ENCODE results near the gene CD44.

Gene CD44

DNA sequence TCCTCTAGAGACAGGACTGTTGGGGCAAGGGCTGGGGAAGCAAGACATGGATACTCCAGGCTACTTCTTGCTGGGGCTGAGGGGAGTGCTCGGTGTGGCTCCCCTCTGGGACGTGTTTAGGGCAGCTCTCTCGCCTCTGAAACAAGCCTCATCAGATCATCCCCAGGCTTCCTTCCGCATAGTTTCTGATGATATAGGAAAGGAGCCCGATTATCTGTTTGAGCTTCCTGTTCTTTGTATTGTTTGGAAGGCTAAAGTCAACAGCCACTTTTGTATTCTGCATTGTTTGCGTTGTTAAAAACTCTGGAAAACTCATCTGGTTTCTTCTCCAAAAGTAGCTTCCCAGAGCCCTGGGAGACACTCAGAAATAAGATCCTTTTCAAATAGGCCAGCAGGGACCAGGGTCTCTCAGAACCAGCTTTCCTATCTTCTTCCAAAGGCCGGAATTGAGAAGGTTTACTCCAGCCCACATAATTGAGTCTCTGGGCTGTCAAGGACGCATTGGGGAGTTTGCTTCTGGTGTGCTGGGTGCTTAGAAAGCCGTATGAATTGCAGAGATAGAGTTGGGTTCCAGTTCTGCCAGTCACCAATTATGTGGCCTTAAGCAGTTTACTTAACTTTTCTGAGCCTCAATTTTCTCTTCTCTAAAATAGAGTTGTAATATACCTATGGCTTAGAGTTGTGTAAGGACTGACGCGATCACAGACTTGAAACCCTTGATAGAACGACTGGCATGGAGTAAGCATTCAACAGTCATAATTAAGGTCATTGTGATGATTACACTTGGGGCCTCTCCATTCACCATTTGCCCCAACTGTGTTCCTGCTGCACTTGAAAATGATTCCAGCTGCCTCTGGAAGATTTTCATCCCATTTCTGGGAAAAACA is 19.1 kb downstream of the CD44 start:
- no peaks in the 10 kb centered on the region for H3K27me3 ChIP-seq (replicated peaks; ENCODE audit: control insufficient read depth, insufficient read depth, low read length)
- DNase-seq (ENCODE audit: extremely low read depth, insufficient read length), result no peak
- H3K4me3 ChIP-seq (replicated peaks; ENCODE audit: low read depth, low read length), result no peak overlapping the region
- TF ChIP-seq, protein P1, sequence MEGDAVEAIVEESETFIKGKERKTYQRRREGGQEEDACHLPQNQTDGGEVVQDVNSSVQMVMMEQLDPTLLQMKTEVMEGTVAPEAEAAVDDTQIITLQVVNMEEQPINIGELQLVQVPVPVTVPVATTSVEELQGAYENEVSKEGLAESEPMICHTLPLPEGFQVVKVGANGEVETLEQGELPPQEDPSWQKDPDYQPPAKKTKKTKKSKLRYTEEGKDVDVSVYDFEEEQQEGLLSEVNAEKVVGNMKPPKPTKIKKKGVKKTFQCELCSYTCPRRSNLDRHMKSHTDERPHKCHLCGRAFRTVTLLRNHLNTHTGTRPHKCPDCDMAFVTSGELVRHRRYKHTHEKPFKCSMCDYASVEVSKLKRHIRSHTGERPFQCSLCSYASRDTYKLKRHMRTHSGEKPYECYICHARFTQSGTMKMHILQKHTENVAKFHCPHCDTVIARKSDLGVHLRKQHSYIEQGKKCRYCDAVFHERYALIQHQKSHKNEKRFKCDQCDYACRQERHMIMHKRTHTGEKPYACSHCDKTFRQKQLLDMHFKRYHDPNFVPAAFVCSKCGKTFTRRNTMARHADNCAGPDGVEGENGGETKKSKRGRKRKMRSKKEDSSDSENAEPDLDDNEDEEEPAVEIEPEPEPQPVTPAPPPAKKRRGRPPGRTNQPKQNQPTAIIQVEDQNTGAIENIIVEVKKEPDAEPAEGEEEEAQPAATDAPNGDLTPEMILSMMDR (IDR thresholded peaks at IDR 0.05; ENCODE audit: insufficient read depth, low read length, poor library complexity, severe bottlenecking), result no peak
- peaks cover 20% of the 10 kb centered on the region for H3K36me3 ChIP-seq (ENCODE audit: control insufficient read depth, insufficient read depth, low read length)

DNA sequence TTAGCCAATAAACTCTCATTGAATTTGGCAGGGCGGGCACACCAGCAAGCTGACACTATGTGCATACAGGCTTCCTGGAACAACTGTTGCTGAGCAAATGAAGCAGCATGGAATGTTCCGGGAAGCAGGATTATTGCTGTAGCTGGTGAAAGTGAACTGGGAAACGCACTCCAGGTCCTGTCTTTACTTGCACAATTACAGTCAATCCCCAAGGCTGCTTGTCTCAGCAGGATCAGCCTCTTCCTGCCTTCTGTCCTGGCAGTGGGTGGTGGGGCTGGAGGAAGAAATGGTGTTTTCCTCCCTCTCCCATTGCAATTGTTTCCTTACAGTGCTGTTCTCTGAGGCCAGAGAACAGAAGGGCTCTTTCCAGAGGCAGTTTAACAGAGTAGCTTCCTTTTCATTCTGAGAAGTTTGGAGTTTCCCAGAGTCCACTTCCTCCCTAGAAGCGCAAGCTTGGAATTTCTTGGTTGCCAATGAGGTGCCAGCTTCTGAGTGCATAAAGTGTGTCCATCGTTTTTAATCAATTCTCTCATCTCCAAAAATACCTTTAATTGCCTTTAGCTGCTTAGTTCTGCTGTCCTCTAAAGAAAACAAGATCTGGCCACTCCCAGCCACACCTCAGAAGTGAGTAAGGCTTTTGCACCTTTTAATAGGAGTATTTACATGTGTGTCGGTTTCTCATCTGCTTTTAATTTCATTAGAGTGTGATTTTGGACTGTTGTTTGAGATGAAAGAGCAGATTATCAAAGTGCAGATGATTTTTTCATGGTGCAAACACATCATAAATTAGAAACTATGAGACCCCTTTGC is 19.9 kb downstream of the CD44 start:
- TF ChIP-seq, protein P1 (IDR thresholded peaks at IDR 0.05; ENCODE audit: insufficient read depth, low read length, poor library complexity, severe bottlenecking), result no peak
- H3K36me3 ChIP-seq (ENCODE audit: control insufficient read depth, insufficient read depth, low read length), result peaks cover 18% of the 10 kb centered on the region
- no peak overlapping the region for H3K4me3 ChIP-seq (replicated peaks; ENCODE audit: low read depth, low read length)
- DNase-seq (ENCODE audit: extremely low read depth, insufficient read length), result no peak
- H3K27me3 ChIP-seq (replicated peaks; ENCODE audit: control insufficient read depth, insufficient read depth, low read length), result no peaks in the 10 kb centered on the region

DNA sequence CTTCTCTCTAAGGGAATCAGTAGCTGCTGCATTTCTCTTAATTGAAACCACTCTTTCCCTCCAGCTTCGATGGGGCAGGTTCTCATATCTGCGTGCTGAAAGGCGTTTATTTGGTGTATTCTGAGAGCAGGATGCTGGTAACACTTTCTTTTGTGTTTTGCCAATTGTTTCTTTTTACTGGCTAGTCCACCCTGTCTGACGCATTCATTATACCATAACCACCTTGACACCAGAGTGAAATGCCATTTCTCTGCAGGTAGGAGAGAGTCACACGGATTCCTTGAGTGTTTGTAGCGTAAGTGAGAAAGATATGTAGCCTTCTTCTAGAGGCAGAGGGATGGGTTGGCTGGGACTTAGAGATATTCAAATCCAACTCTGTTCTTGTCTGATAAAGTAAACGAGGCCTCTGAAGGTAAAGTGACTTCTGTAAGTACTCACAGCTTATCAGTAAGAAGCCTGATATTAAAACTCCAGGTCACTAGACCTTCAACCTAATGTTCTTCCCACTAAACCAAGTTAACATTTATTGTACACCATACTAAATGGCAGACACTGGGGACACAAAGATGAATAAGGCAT is 21.4 kb downstream of the CD44 start:
- TF ChIP-seq, protein P1 (IDR thresholded peaks at IDR 0.05; ENCODE audit: insufficient read depth, low read length, poor library complexity, severe bottlenecking), result no peak
- DNase-seq (ENCODE audit: extremely low read depth, insufficient read length), result no peak
- Histone ChIP-seq H3K4me3 (replicated peaks; ENCODE audit: low read depth, low read length) (no peak overlapping the region), H3K36me3 (ENCODE audit: control insufficient read depth, insufficient read depth, low read length) (peaks cover 13% of the 10 kb centered on the region), H3K27me3 (replicated peaks; ENCODE audit: control insufficient read depth, insufficient read depth, low read length) (no peaks in the 10 kb centered on the region)

DNA sequence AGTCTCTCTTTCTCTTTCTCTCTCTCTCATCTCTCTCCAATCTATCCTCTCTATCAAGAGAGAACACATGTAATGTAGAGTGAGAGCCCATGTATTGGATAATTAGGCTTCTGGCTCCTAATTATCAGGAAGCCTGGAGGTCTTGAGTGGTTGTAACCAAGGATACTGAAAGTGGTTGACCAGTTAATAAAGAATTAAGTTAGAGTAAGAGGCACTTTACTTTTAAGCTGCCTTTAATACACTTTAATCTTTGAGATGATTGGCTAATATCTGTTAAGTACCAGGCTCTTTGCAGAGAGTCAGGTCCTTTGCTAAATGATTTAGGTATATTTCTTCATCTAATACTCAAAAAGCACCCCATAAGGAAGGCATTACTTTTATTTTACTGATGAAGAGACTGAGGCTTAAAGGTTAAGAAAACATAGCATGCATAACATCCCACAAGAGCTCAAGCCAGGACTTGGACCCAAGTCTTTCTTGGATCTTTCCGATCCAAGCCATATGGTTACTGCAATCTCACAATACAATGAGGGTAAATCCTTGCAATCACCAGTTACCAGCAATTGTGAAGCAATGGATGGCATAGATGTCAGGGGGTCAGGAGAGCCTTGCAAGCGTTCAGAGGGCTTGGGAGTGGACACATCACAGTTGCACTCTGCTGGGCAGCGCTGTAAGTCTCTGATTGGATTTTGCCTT is 22.1 kb downstream of the CD44 start:
- no peak overlapping the region for H3K4me3 ChIP-seq (replicated peaks; ENCODE audit: low read depth, low read length)
- no peak for DNase-seq (ENCODE audit: extremely low read depth, insufficient read length)
- TF ChIP-seq, protein P1 (IDR thresholded peaks at IDR 0.05; ENCODE audit: insufficient read depth, low read length, poor library complexity, severe bottlenecking), result no peak
- peaks cover 13% of the 10 kb centered on the region for H3K36me3 ChIP-seq (ENCODE audit: control insufficient read depth, insufficient read depth, low read length)
- H3K27me3 ChIP-seq (replicated peaks; ENCODE audit: control insufficient read depth, insufficient read depth, low read length), result no peaks in the 10 kb centered on the region

DNA sequence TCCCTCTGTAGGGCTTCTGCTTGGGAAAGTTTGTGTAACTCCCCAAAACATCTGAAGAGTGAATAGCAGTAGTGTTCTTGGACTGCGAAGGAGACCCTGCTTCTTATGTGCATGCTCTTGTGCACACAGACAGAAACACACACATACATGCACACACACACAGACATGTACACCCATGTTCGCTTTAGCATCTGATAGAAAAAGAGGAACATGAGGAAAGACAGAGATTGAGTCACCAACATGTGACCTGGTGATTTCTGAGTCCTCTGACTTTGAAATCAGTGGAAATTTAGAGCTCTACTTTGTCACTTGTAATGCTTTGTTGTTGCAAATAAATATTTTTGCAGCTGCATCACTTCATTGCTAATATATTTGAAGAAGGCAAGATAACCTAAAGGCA is 23.8 kb downstream of the CD44 start:
- Histone ChIP-seq H3K27me3 (replicated peaks; ENCODE audit: control insufficient read depth, insufficient read depth, low read length) (no peaks in the 10 kb centered on the region), H3K4me3 (replicated peaks; ENCODE audit: low read depth, low read length) (no peak overlapping the region), H3K36me3 (ENCODE audit: control insufficient read depth, insufficient read depth, low read length) (peaks cover 8% of the 10 kb centered on the region)
- TF ChIP-seq, protein P1 (IDR thresholded peaks at IDR 0.05; ENCODE audit: insufficient read depth, low read length, poor library complexity, severe bottlenecking), result no peak
- no peak for DNase-seq (ENCODE audit: extremely low read depth, insufficient read length)
